SH-SY5Y (cell line): ENCODE data around the gene SLC22A2.

Experiments
- GATA2 ChIP-seq: IDR thresholded peaks from 2 replicates; pipeline ENCODE4 v1.6.1; 2011; ENCODE audit warnings: mild to moderate bottlenecking, low read depth, low read length
- GATA3 ChIP-seq: IDR thresholded peaks from 2 replicates; pipeline ENCODE4 v1.6.1; 2011; ENCODE audit warnings: low read depth, mild to moderate bottlenecking, low read length, moderate library complexity

GRCh38 chr6:160279850-160280249 lies 21.2 kb upstream of the SLC22A2 start:
- TF ChIP-seq GATA2 (no peak), GATA3 (no peak)
